Stimulated activated CD4-positive, alpha-beta T cell treated with anti-CD3 and anti-CD28 coated beads, Interleukin-1b, Interleukin-23, amount 100 ng/mL, for 1 hour (primary cell): ENCODE results near the gene MRNIP.
"Not testable (repeated sequence)": the region's sequence is repeated elsewhere in the genome, so short reads cannot be mapped to it uniquely, and the experiment has no call there.

Experiments
- DNase-seq, 2 donors: peaks; one replicate each; pipeline ENCODE4 v3.0.0-alpha.2; 2020; ENCODE audit warnings: low read depth in 2 of 2

The MRNIP gene

GRCh38 chr5:179872055-179872827, 13.6 kb upstream of the MRNIP start:
- DNase-seq: no peak

GRCh38 chr5:179871533-179871932, 12.9 kb upstream of the MRNIP start:
- not testable (repeated sequence) for DNase-seq

DNA sequence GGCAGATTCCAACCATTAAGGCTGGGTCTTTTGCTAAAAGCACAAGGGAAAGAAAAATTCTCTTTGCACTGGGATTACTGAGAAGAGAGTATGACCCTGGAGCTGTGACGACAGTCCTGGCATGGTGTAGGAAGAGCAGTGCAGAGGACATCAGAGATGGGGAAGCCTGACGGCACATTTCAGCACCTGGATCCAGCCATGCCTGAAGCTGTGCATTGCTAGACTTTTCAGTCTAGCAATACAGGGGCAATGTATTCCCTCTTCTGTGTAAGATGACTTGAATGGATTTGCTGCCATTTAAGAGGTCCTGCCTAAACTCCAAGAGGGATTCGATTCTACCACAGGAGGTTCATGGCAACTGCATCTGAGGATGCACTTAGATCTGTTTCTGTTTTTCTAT, 12.3 kb upstream of the MRNIP start:
- no peak for DNase-seq

DNA sequence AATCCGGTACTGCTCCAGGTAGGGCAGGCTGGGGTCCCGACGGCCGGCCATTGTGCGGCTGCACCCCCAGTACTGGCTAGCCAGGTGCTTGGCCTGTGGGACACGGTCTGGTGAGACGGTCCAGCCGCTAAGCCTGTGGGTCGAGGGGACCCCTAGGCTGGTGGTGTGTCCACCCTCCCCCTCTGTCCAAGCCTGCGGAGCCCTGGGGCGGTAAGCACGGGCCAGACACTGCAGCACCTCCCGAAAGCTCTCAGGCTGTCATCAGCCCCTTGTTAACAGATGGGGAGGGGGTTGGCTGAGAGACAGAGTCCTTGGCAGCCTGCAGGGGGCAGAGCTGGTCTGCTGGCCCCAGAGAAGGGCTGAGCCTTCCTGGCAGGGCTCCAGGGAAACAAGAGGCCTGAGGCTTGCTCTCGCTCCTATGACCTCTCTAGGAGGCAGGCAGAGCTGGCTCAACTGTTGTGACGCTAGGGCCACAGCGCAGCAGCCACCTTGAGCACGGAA, 11.8 kb upstream of the MRNIP start:
- no peak for DNase-seq

DNA sequence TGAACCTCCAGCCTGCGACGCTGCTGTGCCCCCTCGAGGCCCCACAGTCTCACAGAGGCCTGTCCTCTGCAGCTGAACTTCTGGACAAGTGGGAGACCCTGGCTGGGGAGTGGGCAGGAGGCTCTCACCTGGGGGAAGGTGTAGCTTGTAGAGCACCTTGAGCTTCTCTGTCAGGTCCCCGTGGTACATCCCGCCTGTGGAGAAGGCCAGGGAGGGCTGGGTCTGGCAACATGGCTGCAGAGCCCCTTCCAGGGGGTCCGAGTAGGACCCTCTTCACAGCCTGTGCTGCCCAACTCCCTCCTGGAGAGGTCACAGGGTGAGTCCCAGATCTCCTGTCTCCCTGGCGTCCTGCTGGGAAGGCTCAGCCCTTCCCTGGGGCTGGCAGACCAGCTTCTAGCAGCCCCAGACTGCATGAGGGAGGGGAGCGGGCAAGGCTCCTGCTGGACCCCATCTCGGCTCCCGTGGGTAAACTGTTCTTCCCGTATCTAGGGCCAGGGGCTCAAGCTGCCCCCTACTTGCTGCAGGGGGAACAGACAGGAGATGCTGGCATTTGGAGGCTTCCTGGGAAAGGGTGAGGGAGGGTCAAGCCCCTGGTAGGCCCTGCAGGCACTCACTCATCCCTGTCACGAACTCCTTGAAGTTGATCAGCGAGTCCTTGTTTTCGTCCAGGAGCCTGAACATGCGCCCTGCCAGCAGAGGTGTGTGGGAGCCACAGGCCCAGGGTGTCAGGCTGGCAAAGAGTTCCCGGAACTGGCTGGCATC, 11.2 kb upstream of the MRNIP start:
- DNase-seq: no peak

DNA sequence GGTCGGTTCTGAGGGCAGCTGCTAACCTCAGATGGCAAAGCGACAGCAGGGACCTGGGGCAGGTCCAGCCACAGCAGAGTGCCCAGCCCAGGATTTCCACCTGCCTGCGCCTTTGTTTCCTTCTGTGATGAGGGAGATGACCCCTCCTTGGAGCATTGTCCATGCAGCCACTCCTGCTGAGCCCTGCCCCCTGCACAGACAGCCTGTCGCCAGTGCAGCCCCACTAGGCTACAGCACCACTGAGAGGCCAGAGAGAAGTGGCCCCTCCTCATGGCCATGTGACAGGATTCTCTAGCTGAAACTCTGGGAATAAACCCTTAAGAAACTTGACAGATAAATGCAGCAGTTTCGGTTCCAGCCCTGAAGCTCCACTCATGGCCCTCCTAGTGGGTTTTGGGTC, 10.5 kb upstream of the MRNIP start:
- no peak for DNase-seq

DNA sequence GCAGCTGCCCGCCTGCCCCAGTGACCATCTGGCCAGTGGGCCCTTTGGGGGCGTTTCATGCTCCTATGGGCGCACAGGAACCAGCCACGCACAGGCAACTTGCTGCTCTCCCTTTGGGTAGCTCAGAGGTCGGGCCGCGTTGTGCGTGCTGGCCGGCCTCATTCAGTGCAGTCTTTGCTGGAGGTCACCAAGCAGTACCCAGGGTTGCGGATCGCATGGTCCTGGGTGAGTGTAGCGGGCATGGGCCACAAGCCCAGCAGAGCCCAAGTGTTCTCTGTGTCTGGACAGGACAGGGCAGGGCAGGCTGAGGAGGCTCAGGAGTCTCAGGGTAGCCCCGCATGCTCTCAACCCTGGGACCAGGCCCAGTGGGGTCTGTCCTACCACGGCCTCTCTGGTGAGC, 9.9 kb upstream of the MRNIP start:
- no peak for DNase-seq

GRCh38 chr5:179867476-179867875, 8.9 kb upstream of the MRNIP start:
- no peak for DNase-seq

DNA sequence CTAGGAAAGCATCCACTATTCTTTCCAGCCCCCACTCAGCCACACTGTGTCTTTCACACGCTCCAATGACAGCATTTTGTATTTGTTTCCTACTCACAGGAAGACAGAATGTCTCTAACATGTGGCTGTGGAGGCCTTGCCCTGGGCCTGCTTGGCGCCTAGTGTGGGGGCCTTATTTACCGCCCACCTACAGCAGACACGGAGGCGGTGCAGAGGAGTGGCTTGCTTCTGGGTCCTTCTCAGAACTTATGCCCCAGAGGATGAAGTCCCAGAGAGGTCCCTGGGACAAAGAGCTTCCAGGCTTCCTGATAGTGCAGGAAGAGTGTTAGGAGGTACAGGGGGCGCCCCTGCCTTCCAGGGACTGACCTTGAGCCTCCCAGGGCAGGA, 8.5 kb upstream of the MRNIP start:
- no peak for DNase-seq

DNA sequence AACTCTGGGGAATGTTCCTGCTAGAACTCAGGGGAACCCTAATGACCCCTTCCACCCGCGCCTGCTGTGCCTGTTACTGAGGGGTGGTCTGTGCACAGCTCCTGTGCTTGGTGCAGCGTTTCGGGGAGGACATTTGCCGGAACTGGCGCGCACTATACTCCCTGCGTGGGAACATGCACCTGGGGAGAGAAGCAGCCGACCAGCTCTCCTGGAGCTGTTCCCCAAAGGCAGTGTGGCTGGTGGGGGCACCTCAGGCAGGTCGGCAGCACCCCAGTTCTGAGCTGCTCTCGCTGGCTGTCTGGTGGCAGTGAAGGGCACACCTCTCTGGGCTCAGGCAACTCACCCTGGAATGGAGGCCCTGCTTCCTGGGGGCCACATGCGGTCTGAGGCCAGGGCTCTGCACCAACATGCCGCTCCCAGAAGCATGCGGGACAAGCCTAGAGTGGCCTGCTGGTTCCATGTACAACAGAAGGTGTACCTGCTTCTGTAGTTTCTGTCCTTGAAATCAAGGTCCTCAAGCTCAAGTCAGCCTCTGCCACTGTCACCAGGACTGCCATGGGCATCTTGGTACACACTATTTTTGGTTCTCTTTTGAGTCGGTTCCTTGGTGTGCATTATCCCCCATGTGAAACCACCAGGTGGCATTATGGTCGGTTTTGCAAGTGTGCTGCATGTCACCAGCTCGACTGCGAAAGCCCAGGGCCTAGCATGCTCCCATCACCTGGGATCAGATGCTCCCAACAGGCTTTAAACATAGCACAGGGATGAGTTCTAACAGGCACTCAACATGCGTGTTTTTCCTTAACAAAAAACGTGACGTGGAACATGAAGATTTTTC, 7.8 kb upstream of the MRNIP start:
- no peak for DNase-seq

DNA sequence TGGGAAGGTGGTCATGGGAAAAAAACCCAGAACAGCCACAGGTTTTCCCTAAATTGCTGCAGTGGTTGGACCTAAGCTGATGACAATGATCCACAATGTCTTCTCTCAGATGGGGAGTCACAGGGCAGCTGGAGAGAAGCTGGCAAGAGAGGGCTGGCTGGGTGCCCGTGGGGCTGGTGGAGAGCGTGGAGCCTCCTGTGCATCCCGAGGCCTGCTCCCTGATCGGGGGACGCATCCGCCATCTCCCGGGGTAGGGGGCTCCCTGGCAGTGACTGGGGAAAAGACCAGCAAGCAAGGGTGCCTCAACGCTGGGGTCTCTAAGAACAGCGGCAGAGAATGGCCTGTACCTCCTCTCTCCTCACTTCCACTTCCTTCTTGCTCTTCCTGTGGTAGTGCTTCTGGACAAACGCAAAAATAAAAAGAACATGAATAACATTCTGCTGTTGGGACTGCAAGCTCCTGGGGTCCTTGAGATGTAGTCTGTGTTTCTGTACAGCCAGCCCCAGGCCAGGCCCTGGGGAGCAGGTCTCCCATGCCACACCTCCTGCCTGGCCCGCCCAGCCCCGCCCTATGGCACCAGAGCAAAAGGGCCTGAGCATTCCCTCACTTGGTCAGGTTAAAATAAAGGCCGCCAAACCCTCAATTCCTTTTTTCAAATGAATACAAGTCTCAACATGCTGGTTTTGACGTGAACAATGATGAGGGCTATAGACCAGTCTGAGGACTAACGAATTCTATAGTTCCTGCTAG, 7.0 kb upstream of the MRNIP start:
- no peak for DNase-seq

DNA sequence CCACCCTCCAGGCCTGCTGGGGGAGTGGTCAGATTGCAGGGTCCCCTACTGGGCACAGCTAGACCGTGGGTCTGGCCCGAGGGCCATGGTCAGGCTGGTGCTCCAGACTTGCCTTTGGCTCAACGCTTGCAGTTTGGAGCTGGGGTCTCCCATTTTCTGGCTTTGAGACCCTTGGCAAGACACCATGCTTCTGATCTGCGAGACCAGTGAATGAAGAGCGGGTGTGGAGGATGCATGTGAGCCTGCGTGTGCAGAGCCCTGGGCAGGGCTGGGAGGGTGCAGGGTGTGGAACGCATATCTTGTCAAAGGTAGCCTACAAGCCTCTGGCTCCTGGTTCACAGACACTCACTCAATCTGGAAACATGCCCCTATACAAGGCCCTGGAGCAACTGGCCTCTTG, 6.1 kb upstream of the MRNIP start:
- DNase-seq: no peak

GRCh38 chr5:179863449-179864085, 5.0 kb upstream of the MRNIP start:
- DNase-seq: no peak

GRCh38 chr5:179862891-179863290, 4.3 kb upstream of the MRNIP start:
- DNase-seq: no peak

DNA sequence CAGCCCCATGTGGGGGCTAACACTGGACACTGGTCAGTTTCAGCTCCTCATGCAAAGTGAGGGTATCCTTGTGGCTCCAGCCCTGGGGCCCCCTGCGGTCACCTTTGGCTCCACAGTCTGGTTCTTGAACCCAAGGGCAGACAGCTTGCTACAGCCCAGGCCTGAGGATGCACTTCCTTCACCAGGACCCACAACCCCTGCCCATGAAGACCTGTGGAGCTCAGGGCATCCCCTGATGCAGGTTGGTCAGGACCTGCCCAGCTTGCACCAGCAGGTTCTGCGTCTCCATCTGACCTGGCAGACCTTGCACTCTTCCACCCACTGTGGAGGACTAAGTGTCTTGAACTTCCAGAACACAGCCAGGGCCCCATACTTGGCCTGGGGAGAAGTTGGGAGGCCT, 3.7 kb upstream of the MRNIP start:
- no peak for DNase-seq

DNA sequence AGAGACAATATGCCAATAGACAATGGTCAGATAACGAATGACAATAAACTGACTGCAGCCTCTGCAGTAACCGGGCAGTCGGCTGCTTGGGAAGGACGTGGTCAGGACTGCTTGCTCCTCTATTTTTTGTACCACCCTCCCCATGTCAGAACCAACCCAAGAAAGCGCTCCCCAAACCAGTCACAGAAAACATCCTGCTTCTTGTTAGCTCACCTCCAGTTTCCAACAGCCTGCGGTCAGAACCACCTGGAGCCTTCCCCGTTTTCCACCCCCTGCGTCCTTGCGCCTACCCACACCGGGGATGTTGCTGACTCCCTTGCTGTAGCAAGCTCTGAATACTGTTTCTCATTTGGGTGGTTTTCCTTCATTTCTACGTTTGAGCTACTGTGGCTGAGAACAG, 1.7 kb upstream of the MRNIP start:
- DNase-seq: no peak

DNA sequence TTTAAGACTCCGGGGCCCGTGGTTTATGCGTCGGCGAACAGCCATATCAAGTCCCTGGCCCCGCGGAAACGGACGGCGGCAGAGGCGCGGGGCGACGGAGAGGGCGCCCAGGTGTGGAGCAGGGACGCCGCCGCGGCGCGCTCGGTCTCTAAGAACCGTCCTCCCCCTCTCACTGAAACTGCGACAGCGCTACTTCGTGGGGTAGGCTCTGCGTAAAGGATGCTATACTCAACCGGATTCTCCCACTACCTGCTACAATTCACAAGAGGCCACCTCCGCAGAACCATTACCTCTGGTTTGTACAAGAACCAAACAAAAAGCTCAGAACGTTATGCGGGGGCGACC, 404 bp downstream of the MRNIP start:
- DNase-seq: peak in 1 of 2 donors; percentile 24

- DNase-seq: no peak
These were observed 4.3 kb downstream of the MRNIP start for GRCh38 chr5:179854356-179854755.

DNA sequence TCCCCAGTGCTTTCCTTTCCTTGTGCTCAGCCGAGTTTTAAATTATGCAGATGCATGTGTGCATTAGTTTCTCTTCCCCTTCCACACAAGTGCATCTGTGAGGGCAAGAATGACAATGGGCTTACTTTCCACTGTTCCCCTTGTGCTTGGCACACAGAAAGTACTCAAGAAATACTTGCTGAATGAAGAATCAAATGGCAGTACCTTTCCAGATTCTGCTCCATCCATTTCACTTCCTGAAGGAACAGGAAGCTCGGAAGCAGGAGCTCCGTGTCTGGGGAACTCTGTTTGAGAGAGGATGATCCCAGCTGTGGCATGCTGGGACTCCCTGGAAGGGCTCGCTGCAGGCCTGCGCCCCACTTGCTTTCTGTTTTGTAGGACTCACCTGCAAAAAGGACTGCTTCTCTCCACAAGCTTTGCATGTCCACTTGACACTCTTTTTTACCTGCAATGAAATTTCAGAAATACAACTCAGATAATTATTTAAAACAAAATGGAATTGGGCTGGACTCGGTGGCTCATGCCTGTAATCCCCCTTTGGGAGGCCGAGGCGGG, 5.5 kb downstream of the MRNIP start:
- DNase-seq: no peak

- no peak for DNase-seq
These were observed 17.0 kb downstream of the MRNIP start for GRCh38 chr5:179841621-179842020.

- no peak for DNase-seq
These were observed 17.9 kb downstream of the MRNIP start for GRCh38 chr5:179840766-179841165.
